MCF 10A (cell line): ENCODE data around the gene ARMH3. TPM values are rescaled to one million over a fixed set of nuclear protein-coding genes. Genes with fewer than 3 reads are reported as not detected.
"Not testable (repeated sequence)": the region's sequence is repeated elsewhere in the genome, so short reads cannot be mapped to it uniquely, and the experiment has no call there.

Source experiments
- BruUV-seq: library from RNA; stranded (reverse); fragments of 400-500 nt; replicated peaks from 2 replicates; lab custom pipeline; 2021; lab: Mats Ljungman, UMichigan
- CTCF ChIA-PET: fragments of 300-600 bp; sonication (Branson Sonifier 250); formaldehyde crosslinking; extraction: SDS; loops from one replicate; lab custom pipeline; 2021; ENCODE audit warnings: antibody characterized with exemption, inconsistent platforms; lab: Yijun Ruan, JAX
- POLR2A ChIA-PET: fragments of 300-600, 350-650 bp; sonication (Branson Sonifier 250); formaldehyde crosslinking; extraction: SDS; loops from one replicate; lab custom pipeline; 2020; ENCODE audit warnings: antibody characterized with exemption, inconsistent platforms; lab: Yijun Ruan, JAX
- DNase-seq: peaks from one replicate; pipeline ENCODE4 v3.0.0-alpha.2; 2018; ENCODE audit not compliant: unreplicated experiment
- H3K27ac Mint-ChIP-seq: one replicate; pipeline ENCODE4 v1.8.0; 2022; ENCODE audit warnings: mild to moderate bottlenecking, low read depth, mixed read lengths; ENCODE audit not compliant: unreplicated experiment
- H3K27me3 Mint-ChIP-seq: one replicate; pipeline ENCODE4 v1.8.0; 2022; ENCODE audit warnings: mixed read lengths; ENCODE audit not compliant: insufficient read depth, unreplicated experiment
- H3K36me3 Mint-ChIP-seq: one replicate; pipeline ENCODE4 v1.8.0; 2022; ENCODE audit warnings: mild to moderate bottlenecking, moderate library complexity, mixed read lengths; ENCODE audit not compliant: insufficient read depth, unreplicated experiment
- H3K4me1 Mint-ChIP-seq: one replicate; pipeline ENCODE4 v1.8.0; 2022; ENCODE audit warnings: mixed read lengths; ENCODE audit not compliant: insufficient read depth, unreplicated experiment
- H3K4me3 Mint-ChIP-seq: one replicate; pipeline ENCODE4 v1.8.0; 2022; ENCODE audit warnings: mild to moderate bottlenecking, moderate library complexity, mixed read lengths; ENCODE audit not compliant: unreplicated experiment
- H3K9me3 Mint-ChIP-seq: one replicate; pipeline ENCODE4 v1.8.0; 2022; ENCODE audit warnings: mixed read lengths; ENCODE audit not compliant: unreplicated experiment
- intact Hi-C: fragments of 100-400 bp; cut with micrococcal nuclease; formaldehyde crosslinking; loops from 2 replicates; pipeline ENCODE4 v1.14.1; 2022
- total RNA-seq: library from RNA; stranded (reverse); gene quantifications from 2 replicates; pipeline ENCODE4 v1.2.3, GENCODE V29; 2022
- TF ChIP-seq, protein P1 (sequence below): fragments of 200-600 bp; IDR thresholded peaks from one replicate; pipeline ENCODE4 v1.8.0; 2022; ENCODE audit warnings: antibody characterized with exemption, mild to moderate bottlenecking; ENCODE audit not compliant: unreplicated experiment

The ARMH3 gene
- total RNA-seq, 1 experiment from 2014 or later = 17.6 TPM

DNA sequence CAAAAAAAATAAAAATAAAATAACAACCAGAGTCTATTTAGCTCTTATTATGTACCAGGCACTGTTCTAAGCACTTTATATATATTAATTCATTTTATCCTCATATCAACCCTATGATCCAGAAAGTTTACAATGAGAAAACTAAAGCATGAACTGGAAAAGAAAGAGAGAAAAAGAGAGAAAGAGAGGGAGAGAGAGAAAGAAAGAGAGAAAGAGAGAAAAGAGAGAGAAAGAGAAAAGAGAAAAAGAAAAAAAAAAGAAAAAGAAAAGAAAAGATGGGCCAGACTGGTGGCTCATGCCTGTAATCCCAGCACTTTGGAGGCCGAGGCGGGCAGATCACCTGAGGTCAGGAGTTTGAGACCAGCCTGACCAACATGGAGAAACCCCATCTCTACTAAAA, 9.9 kb downstream of the ARMH3 start:
- no peaks in the 10 kb centered on the region for H3K4me1 Mint-ChIP-seq
- no peak for DNase-seq
- H3K27me3 Mint-ChIP-seq = no peaks in the 10 kb centered on the region
- POLR2A ChIA-PET = no interaction called here
- intact Hi-C loops = no loop called here
- no TSS peak for BruUV-seq
- CTCF ChIA-PET = no interaction called here
- no peak overlapping the region for H3K4me3 Mint-ChIP-seq
- no peaks in the 10 kb centered on the region for H3K9me3 Mint-ChIP-seq
- TF ChIP-seq, protein P1, sequence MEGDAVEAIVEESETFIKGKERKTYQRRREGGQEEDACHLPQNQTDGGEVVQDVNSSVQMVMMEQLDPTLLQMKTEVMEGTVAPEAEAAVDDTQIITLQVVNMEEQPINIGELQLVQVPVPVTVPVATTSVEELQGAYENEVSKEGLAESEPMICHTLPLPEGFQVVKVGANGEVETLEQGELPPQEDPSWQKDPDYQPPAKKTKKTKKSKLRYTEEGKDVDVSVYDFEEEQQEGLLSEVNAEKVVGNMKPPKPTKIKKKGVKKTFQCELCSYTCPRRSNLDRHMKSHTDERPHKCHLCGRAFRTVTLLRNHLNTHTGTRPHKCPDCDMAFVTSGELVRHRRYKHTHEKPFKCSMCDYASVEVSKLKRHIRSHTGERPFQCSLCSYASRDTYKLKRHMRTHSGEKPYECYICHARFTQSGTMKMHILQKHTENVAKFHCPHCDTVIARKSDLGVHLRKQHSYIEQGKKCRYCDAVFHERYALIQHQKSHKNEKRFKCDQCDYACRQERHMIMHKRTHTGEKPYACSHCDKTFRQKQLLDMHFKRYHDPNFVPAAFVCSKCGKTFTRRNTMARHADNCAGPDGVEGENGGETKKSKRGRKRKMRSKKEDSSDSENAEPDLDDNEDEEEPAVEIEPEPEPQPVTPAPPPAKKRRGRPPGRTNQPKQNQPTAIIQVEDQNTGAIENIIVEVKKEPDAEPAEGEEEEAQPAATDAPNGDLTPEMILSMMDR = no peak
- H3K27ac Mint-ChIP-seq = no peak overlapping the region
- H3K36me3 Mint-ChIP-seq = peaks cover 6% of the 10 kb centered on the region

DNA sequence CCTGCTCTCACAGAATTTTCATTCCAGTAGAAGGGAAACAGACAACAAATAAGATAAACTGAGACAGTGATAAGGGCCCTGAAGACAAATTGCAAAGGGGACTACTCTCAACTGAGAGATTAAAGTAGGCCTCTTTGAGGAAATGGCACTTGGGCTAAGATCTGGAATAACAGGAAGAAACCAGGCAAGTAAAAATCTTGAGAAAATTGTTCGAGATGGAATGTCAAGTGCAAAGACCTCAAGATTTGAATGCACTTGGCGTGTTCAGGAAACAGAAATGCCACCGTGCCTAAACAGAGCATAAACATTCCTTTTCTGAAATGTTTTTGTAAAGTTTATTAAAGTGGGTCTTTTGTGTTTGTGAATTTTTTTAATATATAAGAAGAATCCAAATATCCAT, 10.7 kb downstream of the ARMH3 start:
- Mint-ChIP-seq H3K4me1 (no peaks in the 10 kb centered on the region), H3K27me3 (no peaks in the 10 kb centered on the region), H3K36me3 (peaks cover 6% of the 10 kb centered on the region), H3K27ac (no peak overlapping the region), H3K9me3 (no peaks in the 10 kb centered on the region), H3K4me3 (no peak overlapping the region)
- TF ChIP-seq, protein P1 = no peak
- DNase-seq = no peak
- ChIA-PET POLR2A (no interaction called here), CTCF (no interaction called here)
- intact Hi-C loops = no loop called here
- BruUV-seq = no TSS peak

DNA sequence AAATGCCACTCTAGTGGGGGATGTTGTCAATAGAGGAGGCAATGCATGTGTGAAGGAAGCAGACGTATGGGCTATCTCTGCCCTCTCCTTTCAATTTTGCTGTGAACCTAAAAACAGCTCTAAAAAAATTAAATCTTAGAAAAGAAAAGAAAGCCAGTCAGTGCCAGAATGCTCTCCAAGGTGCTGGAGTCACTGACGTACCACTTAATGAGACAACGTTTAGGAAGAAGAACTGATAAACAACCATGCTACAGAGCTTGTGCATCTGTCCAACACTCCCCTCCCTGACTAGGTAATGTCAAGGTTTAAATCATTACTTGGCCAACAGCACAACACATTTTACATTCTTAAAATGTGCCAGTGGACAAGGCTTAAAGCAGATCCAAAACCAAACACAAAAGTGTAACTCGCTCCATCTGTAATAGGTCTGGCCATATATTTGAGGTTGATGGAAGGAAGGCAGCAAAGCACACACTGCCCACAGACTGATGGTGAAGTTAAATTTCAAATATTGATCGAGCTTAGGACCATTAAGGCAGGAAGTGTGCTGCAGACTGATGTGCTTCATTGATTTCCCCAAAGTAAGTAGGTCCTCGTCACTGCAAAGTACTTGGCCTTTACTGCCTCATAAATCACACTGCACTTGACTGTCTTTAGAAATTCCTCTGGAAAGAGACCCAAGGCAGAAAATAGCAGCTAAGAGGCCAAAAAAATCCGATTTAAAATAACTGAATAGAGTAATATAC, 15.5 kb downstream of the ARMH3 start:
- H3K27ac Mint-ChIP-seq = peak overlapping the region; percentile 33
- no peak for DNase-seq
- CTCF ChIA-PET = interaction anchor here (1.4 kb wide), 1 partner anchor 200 kb away, joined by 6 read pairs; no protein-coding TSS in a partner anchor
- no peaks in the 10 kb centered on the region for H3K4me1 Mint-ChIP-seq
- H3K36me3 Mint-ChIP-seq = peaks cover 37% of the 10 kb centered on the region
- POLR2A ChIA-PET = interaction anchor here (1.6 to 1.7 kb wide), 2 partner anchors 26 to 221 kb away, joined by 3 read pairs; no protein-coding TSS in a partner anchor
- TF ChIP-seq, protein P1 = no peak
- no peaks in the 10 kb centered on the region for H3K27me3 Mint-ChIP-seq
- no TSS peak for BruUV-seq
- H3K4me3 Mint-ChIP-seq = no peak overlapping the region
- no peaks in the 10 kb centered on the region for H3K9me3 Mint-ChIP-seq
- intact Hi-C loops = no loop called here

DNA sequence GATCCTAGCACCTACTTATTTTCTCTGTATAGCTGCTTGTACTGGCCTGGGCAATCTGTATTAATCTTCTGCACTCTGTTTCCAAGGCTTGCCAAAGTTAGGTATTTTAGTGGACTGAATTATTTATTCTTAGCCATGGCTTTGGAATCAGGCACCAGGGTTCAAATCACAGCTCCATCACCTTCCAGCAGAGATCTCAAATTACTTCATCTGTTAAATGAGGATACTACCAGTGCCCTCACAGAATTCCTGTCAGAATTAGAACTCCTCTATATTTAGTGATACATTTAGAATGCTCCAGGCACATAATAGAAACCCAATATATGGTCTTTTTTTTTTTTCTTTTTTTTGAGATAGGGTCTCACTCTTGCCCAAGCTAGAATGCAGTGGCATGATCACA, 17.6 kb downstream of the ARMH3 start:
- no peak overlapping the region for H3K4me3 Mint-ChIP-seq
- no peaks in the 10 kb centered on the region for H3K9me3 Mint-ChIP-seq
- TF ChIP-seq, protein P1 = no peak
- DNase-seq = no peak
- H3K27me3 Mint-ChIP-seq = no peaks in the 10 kb centered on the region
- H3K36me3 Mint-ChIP-seq = peaks cover 48% of the 10 kb centered on the region
- BruUV-seq = no TSS peak
- no peaks in the 10 kb centered on the region for H3K4me1 Mint-ChIP-seq
- intact Hi-C loops = no loop called here
- POLR2A ChIA-PET = interaction anchor here (1.3 kb wide), 1 partner anchor 9 kb away, joined by 4 read pairs; no protein-coding TSS in a partner anchor
- CTCF ChIA-PET = interaction anchor here (0.7 to 1.5 kb wide), 2 partner anchors 28 to 57 kb away, joined by 3 read pairs; no protein-coding TSS in a partner anchor
- no peak overlapping the region for H3K27ac Mint-ChIP-seq

DNA sequence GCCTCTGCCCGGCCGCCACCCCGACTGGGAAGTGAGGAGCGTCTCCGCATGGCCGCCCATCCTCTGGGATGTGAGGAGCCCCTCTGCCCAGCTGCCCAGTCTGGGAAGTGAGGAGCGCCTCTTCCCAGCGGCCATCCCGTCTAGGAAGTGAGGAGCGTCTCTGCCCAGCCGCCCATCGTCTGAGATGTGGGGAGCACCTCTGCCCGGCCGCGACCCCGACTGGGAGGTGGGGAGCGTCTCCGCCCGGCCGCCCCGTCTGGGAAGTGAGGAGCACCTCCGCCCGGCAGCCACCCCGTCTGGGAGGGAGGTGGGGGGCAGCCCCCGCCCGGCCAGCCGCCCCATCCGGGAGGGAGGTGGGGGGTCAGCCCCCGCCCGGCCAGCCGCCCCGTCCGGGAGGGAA, 20.2 kb downstream of the ARMH3 start:
- H3K9me3 Mint-ChIP-seq, H3K27me3 Mint-ChIP-seq, H3K4me1 Mint-ChIP-seq, H3K27ac Mint-ChIP-seq, DNase-seq, CTCF ChIA-PET, H3K4me3 Mint-ChIP-seq, intact Hi-C loops, BruUV-seq: not testable (repeated sequence)
- POLR2A ChIA-PET = interaction anchor here (1.2 kb wide), 1 partner anchor 8 kb away, joined by 4 read pairs; no protein-coding TSS in a partner anchor
- H3K36me3 Mint-ChIP-seq = peaks cover 57% of the 10 kb centered on the region
